Mammary epithelial cell (primary cell): ENCODE measurements around the gene C1QA.

Source experiments
- CTCF ChIP-seq, 2 donors: IDR thresholded peaks in 1 of 2; conservative IDR thresholded peaks in 1 of 2; 2 replicates each; pipeline ENCODE4 v1.5.1; 2011 to 2012; ENCODE audit warnings: inconsistent platforms in 2 of 2, low read length in 2 of 2, mild to moderate bottlenecking in 2 of 2, control low read depth in 1 of 2, low read depth in 1 of 2; ENCODE audit not compliant: insufficient read depth in 1 of 2; ENCODE audit errors: extremely low read depth in 1 of 2
- EZH2 ChIP-seq: IDR thresholded peaks from 2 replicates; pipeline ENCODE4 v1.6.1; 2012; ENCODE audit warnings: low read length, inconsistent platforms, borderline replicate concordance

GRCh38 chr1:22650089-22650693, 13.8 kb downstream of the C1QA start:
- TF ChIP-seq CTCF (conservative IDR thresholded peaks at IDR 0.05 in 1 of 2, IDR thresholded peaks at IDR 0.05 in 1 of 2; ENCODE audit: extremely low read depth in 1 of 2, insufficient read depth in 1 of 2, low read depth in 1 of 2, low read length in 2 of 2): no peak
- no peak for TF ChIP-seq EZH2
